Activated CD4-positive, alpha-beta T cell treated with anti-CD3 and anti-CD28 coated beads for 24 hours (primary cell): ENCODE data around the gene NPHP3.

ENCODE experiments used
- DNase-seq, 2 donors: peaks; one replicate each; pipeline ENCODE4 v3.0.0-alpha.2; 2020; ENCODE audit warnings: low read depth in 2 of 2

The NPHP3 gene

DNA sequence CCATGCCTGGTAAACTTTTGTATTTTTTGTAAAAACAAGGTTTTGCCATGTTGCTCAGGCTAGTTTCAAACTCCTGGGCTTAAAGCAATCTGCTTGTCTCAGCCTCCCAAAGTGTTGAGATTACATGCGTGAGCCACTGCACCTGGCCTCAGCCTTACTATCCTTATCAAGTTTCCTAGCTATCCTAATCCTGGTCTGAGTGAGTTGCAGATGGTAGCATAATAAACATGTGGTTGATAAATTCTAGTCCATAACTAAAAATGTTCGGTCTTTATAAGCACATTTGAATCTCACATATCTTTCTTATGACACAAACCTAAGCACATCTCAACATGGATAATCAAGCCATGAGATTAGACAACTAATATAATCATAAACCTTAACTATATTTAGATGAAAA lies 18.5 kb downstream of the NPHP3 start:
- no peak for DNase-seq

DNA sequence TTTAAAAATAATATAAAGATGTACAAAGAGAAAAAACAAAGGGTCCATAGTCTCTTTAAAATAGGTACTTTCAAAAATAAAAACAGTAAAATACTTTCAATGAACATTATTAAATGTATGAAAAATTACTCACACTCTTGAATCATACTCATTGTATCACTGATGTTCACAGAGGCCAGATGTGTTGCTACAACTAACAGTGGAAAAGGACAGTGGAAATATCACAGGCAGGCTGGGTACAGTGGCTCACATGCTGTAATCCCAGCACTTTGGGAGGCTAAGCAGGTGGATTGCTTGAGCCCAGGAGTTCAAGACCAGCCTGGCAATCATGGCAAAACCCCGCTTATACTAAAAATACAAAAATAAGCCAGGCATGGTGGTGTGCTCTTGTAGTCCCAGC lies 26.8 kb downstream of the NPHP3 start:
- DNase-seq: no peak

DNA sequence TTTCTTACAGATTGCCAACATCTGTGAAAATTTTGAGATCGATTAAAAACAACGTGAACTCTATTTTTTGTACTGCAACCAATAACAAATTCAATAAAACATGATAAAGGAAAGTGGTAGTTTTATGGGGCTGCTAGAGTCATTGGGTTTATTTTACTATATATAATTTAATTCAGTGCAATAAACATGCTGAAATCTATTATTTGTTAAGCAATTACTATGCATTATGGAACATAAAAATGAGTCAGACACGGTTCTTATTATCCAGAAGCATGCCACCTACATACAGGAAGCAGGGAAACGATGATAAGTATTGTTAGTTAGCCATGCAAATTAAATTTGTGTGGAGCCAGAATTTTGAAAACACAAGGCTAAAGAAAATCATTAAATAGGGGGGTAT lies 27.2 kb downstream of the NPHP3 start:
- DNase-seq: no peak

DNA sequence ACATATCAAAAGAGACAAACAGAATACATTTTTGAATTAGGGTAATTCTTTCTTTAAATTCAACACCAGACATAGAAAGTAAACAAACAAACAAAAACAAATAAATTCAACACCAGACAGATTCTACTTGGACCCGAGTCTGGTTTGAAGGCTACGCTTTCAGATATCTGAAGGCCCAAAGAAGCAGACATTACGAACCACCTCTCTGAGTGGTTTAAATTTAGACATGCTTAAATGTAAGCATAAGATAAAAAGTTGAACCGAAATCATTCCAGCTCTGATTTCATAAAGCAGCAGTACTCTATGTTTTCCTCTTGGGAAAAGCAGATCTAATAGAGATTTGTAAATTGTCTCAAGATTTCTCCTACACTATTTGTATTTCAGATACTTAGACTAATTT lies 32.2 kb downstream of the NPHP3 start:
- DNase-seq: no peak

DNA sequence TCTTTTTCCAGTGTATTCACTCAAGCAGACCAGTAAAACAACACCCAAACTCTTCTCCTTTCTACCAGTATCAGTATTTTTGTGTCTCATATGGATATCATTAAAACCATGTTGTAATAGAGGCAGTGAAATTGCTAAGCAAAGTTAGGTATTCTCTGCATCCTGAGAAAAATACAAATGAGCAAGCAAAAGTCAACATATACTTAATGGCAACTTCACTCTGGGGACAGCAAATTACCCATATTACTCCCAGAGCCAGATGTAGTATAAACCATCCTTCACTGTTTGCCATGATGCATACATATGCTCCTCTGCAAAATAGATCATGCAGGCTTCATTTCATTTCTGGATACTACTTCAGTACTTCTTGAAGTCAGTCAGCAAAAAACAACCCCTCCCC lies 40.0 kb downstream of the NPHP3 start:
- DNase-seq: no peak

DNA sequence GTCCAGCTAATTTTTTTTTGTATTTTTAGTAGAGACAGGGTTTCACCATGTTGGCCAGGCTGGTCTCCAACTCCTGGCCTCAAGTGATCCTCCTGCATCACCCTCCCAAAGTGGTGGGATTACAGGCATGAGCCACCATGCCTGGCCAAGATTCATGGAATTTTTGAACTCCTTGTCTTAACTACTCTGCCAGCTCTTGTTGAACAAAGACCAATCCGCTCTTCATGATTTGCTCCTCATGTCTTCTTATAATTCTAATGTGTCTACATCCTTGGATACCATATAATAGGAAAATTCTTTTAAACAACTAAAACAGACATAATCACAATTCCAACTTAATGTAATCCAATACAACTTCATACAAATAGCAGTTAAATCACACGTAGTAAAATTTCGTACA lies 40.8 kb downstream of the NPHP3 start:
- no peak for DNase-seq

DNA sequence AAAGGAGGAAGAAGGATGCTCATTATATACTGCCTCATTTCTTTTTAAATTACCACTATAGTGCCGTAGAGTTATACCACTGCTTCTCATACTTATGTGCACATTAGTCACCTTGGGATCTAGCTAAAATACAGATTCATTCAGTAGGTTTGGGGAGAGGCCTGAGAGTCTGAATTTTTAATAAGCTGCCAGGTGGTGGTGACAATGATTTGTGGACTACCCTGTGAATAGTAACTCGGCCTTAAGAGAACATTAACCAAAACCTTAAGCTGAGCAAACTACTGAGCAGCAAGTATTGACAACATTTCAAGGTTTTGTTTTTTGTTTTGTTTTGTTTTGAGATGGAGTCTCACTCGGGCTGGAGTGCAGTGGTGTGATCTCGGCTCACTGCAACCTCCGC lies 42.3 kb downstream of the NPHP3 start:
- no peak for DNase-seq

DNA sequence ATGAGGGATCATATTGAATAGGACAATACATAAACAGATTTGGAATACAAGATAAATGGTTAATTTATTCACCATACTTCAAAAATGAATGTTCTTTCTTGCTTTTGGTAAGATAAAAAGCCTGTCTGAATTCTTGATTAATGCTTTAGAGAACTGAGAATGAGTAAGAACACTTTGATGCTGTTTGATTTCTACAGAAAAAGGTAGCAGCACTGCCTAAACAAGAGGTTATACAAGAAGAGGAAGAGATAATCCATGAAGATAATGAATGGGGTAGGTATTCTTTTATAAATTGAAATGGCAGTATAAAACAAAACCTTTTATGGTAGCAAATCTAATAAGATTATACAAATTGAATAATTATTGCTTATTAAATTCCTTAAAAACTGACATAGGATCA lies 46.8 kb downstream of the NPHP3 start:
- no peak for DNase-seq

DNA sequence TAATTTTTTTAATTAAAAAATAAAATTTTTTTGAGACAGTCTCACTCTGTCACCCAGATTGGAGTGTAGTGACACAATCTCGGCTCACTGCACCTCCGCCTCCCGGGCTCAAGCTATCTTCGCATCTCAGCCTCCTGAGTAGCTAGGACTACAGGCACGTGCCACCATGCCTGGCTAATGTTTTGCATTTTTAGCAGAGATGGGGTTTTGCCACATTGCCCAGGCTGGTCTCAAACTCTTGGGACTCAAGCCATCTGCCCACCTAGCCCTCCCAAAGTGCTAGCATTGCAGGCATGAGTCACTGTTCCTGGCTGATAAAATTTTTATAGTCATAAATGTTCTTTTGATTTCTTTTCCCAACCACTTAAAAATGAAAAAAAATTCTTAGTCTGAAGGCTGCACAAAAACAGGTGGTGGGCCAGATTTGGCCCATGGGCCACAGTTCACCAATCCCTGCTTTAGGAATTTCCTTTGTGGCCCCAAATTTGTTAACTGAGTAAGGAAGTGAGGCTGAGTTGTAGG lies 52.9 kb downstream of the NPHP3 start:
- no peak for DNase-seq

DNA sequence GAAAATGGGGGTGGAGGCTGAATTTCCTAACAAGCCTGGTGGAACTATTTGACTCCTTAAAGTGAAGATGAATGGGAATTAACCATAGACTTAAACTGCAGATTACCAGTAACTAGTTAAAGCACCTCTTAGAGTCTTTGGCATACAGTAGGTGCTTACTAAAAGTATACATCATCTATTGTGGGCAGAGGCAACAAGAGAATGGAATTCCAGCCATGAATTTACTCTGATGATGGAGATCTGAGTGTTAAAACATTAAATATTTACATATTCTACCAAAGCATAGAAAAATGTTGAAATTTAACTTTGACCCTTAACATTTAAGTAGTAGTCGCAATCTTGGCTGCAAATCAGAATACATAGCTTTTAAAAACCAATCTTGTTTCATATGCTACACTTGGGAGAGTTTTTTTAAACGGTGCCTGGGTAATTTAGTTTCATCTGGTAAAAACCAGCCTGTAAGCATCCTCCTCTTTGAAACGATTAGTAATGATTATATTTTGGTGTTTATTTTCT lies 56.9 kb downstream of the NPHP3 start:
- DNase-seq: no peak

DNA sequence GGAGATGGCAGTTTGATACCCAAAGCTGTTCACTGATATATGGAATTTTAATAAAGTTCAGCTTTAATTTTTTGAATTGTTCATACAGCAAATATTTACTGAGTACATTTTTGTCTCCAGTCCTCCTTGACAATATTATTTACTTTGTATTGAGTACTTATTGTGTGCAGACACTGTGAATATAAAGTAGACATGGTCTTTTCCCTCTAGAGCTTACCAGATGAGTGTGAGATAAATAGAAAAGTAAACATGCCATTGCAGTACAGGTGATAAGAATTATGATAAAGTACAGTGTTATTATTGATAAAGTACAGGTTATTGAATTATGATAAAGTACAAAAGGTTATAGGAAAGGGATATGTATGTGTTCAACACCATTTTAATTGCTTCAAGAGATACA lies 60.0 kb downstream of the NPHP3 start:
- no peak for DNase-seq

DNA sequence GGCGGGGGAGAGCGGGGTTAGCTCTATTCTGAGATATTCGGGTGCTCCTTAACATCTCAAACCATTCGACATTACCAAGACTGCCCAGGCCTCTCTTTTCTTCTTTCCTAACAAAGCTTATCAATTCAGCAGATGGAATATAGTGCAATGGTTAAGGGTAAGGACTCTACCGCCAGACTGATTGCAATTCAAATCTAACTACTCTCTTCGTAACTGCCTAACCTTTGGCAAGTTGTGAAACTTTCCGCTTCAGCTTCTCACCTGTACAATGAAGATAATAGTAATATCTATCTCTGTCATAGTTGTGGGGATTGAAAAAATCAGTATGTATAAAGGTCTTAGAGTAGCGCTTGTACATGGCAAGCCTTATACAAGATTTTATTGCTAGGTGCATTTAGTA lies 61.1 kb downstream of the NPHP3 start:
- DNase-seq: no peak

DNA sequence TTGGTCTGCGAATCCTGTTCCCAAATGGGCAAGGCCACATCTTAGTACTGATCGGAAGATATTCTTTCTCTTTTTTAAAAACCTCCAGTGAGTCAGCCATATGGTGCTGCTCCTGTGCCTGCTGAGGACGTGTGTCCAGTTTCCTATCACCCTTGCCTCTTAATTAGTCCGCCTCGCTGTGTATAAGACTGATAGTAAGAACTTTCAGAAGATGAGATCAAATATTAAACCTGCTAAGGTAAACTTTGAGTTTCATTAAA lies 61.5 kb downstream of the NPHP3 start:
- DNase-seq: no peak

DNA sequence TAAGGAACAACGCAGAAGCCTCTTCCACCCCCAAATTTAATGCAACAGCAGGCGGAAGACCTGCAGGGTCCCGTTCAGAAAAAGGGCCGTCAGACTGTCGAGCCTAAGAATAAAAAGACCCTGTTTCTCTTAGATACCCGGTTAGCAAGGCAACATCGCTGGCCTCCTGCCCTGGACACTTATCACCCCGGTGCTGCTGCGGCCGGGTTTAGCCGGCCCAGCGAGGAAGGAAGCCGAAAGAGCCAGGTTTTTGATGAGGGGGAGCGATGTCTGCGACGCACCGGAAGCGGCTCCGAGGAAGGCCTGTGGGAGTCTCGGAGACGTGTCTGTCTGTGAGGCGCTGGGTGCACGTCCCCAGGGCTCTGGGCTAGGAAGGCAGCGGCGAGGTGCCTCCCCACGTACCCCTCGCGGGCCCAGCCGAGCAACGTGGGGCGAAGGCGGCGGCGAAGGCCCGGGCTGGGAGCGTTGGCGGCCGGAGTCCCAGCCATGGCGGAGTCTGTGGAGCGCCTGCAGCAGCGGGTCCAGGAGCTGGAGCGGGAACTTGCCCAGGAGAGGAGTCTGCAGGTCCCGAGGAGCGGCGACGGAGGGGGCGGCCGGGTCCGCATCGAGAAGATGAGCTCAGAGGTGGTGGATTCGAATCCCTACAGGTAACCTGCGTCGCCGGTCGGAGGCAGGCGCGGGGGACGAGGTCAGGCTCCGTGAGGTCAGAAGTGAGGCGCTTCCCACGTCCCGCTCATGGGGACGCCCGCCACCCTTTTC lies 62.0 kb downstream of the NPHP3 start, which contains the start of gene UBA5:
TSS of gene UBA5 (plus strand) at position 278 of the 759 bp plus-strand sequence. CDS start at position 487, 209 bp downstream.
- DNase-seq: peak; percentile 49 to 53

DNA sequence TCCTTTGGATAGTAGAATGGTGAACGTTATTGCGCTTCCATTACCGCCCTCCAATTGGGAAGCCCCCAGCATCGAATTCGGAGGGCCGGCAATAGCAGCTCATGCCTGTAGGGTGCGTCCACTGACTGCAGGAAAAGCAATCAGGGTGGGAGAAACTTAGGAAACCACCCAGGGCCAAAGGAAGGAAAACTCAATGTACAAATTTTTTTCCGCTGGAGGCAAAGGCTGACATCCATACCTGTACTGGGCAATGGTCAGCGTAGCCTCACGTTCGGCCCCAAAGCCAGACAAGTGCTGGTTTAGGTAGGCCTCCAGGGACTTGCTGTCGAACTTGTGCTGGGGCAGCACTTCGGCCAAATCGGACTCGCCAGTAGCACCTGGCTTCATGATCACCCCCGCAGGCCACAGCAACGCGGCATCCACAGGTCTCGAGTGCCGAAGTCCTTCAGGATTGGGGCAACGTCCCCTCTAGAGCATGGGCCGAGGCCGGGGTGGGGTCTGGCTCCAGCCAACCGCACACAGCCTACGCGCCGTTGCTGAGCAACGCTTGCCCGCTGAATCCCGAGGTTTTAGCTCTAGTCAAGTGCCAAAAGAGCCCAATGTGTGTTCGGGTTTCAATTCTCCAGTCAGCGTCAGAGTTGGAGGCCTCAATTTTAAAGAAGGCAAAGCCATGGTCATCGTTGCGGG lies 62.7 kb downstream of the NPHP3 start, which contains the start of gene ACAD11:
TSS of gene ACAD11 (minus strand) at position 445 of the 687 bp plus-strand sequence. CDS start at position 387, 58 bp downstream.
- peak in 1 of 2 donors; percentile 14 for DNase-seq

DNA sequence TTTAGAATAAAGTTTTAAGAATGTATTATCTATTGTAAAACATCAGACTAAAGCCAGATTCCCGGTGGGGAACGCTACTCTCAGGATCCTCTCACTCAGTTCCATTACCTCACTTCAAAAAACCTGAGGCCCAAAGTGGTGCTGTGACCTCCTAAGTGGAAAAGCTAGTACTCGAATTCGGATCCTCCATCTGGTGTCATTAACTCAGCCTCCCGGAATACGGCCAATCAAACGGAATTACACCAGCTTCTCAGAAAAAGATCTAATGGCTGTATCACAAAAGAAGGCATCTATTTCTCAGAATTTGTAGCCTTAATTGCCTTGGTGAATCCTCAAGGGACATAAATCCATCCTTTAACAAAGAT lies 63.2 kb downstream of the NPHP3 start:
- DNase-seq: no peak

DNA sequence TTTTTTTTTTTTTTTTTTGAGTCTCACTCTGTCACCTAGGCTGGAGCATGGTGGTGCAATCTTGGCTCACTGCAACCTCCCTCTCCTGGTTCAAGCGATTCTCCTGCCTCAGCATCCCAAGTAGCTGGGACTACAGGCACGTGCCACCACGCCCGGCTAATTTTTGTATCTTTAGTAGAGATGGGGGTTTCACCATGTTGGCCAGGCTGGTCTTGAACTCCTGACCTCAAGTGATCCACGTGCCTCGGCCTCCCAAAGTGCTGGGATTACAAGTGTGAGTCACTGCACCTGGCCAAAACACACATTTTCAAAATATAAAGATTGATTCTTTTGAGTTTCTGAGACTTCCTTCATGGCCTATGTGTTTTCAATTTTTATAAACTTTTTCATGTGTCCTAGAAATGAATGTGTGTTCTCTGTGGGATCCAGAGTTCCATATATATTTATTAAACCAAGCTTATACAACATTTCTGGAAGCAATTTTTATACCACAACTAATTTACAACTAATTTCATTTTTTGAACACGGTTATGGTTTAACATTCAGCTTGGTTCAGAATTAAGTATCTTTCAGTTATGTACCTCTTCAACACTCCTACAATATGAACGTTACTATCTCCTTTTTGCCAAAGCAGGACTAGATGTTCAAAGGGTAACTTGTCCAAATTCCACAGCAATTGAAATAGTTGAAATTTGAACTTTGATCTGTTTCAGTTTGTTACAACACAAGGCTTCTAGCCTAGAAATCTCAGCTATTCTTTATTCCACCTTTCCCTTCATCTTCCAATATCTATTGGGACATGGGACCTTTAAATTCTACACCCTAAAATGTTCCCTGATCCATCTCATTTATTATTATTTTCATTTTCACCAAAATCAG lies 64.1 kb downstream of the NPHP3 start:
- no peak for DNase-seq

DNA sequence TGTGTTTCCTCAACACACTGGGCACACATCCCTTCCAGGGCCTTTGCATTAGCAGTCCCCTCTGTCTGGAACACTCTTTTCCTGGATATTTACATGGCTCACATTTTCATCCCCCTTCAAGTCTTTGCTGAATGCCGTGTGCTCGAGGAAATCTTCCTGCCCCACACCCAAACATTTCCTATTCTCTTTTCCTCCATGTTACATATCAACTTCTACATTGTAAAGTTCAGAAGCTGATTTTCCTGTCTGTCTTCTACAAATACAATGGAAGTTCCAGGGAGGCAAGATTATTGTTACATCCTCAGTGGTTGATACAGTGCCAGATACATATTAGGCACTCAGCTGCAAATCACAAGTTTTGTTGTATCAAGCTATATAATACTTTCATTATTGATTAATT lies 66.7 kb downstream of the NPHP3 start:
- DNase-seq: no peak

DNA sequence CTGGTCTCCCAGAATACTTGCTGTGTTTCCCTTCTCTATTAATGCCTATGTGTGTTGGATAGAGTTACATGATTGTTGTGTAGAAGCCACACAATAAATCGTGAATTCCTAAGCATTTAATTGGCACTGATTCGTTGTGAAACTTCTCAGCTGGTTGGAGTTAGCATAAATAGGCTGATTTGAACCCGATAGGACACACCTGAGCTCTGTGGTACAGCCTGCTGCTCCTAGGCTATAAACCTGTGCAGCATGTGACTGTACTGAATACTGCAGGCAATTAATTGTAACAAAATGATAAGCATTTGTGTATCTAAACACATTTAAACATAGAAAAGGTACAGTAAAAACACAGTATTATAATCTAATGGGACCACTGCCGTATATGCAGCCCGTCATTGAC lies 67.5 kb downstream of the NPHP3 start:
- DNase-seq: no peak

DNA sequence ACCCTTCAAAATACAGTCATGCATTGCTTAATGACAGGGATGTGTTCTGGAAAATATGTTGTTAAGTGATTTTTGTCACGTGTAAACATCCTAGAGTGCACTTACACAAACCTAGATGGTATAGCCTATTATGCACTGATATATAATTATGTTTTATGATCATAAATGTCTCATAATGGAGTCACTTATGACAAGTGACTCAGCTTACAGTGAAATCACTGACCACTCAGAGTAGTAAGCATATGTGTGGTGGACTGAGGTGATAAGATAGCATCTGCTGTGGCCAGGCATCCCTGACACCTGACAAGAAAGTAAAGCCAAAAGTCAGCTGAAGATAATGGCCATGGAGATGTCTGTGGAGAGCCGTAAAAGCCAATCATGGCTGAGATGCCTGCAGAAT lies 68.0 kb downstream of the NPHP3 start:
- DNase-seq: no peak

DNA sequence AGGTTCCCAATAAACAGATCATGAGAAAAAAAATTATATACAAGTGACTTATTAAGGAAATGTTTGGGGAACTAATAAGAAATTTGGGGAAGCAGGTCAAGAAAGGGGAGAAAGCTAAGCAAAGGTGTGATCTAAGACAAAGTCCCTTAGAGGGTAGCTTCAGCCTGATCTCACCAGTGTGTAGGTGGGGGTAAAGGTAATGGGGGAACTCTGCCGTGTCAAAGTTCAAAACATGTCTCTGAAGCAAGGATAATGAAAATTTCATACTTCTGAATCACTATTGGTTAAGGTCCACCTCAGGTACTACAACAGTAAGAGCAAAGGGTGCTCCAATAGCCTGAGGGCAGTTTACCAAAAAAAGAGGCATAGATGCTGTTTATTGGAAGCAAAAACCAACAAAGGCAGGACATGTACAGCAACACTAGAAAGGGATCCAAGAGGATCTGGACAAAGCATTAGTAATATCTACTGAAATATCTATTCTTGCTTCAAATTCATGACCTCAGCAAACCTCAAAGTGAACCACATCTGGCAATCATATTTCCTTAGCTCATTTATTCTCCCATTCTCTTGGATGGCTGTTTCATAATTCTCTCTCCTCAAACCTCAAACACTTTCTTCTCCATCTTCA lies 69.5 kb downstream of the NPHP3 start:
- DNase-seq: no peak

DNA sequence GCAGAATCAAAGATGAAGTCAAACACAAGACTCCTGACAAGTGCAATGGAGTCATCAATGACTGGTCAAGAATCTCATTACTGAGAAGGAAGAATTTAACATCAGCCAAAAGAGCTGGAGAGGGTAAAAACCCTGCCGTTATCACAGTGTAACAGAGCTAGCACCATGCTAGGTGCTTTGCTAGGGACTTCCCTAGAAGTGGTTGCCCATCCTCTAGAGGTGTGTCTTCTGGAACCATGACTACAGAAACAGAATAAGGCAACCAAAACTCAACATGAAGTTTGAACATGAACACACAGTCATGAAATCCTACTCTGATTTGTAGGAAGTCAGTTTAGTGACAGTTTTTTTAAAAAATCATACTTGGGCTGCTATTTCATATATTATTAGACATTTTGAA lies 72.1 kb downstream of the NPHP3 start:
- no peak for DNase-seq
